ENCODE data around the gene SRSF6. TPM values are rescaled to one million over a fixed set of nuclear protein-coding genes. Genes with fewer than 3 reads are reported as not detected.

The SRSF6 gene
- total RNA-seq, 4 donors from 2014 or later: 18.8 to 29.8 (median 21.0) TPM

- no peak for DNase-seq
- Histone ChIP-seq H3K4me1 (peaks cover 0 to 6% of the 10 kb centered on the region in 2 donors), H3K27me3 (no peaks in the 10 kb centered on the region), H3K36me3 (peaks cover 0 to 52% of the 10 kb centered on the region in 2 donors), H3K9me3 (no peaks in the 10 kb centered on the region), H3K4me3 (no peak overlapping the region), H3K27ac (no peak overlapping the region)
- in situ Hi-C loops (cut with MboI; ENCODE audit: low sequenced_read_pairs in 4 of 4) (loop anchor here in 1 of 4 donors (25.0 kb wide), 1 partner anchor 745 kb away; the partner anchor contains the start of gene OSER1), intact Hi-C loops (cut with DNase I; ENCODE audit: low total_unique reads) (no loop called here)
- ATAC-seq: no peak
- TF ChIP-seq POLR2A (IDR thresholded peaks at IDR 0.05) (no peak), CTCF (IDR thresholded peaks at IDR 0.05 in 4 of 5, conservative IDR thresholded peaks at IDR 0.05 in 1 of 5) (no peak)
Observed at GRCh38 chr20:43467589-43467988, 9.9 kb downstream of the SRSF6 start.

GRCh38 chr20:43472671-43473380, 15.1 kb downstream of the SRSF6 start:
- H3K4me1 ChIP-seq: peaks cover 0 to 7% of the 10 kb centered on the region in 2 donors
- no peak overlapping the region for H3K4me3 ChIP-seq
- no peak overlapping the region for H3K27ac ChIP-seq
- ATAC-seq (no peak), DNase-seq (no peak)
- H3K9me3 ChIP-seq: no peaks in the 10 kb centered on the region
- no peaks in the 10 kb centered on the region for H3K27me3 ChIP-seq
- H3K36me3 ChIP-seq: peaks cover 0 to 16% of the 10 kb centered on the region in 2 donors
- TF ChIP-seq POLR2A (IDR thresholded peaks at IDR 0.05): no peak
- TF ChIP-seq CTCF (IDR thresholded peaks at IDR 0.05 in 4 of 5, conservative IDR thresholded peaks at IDR 0.05 in 1 of 5): no peak
- in situ Hi-C loops (cut with MboI; ENCODE audit: low sequenced_read_pairs in 4 of 4): loop anchor here in 1 of 4 donors (25.0 kb wide), 1 partner anchor 739 kb away; the partner anchor contains the start of gene OSER1
- intact Hi-C loops (cut with DNase I; ENCODE audit: low total_unique reads): no loop called here

GRCh38 chr20:43473381-43473704, 15.6 kb downstream of the SRSF6 start:
- TF ChIP-seq POLR2A (IDR thresholded peaks at IDR 0.05) (no peak), CTCF (IDR thresholded peaks at IDR 0.05 in 4 of 5, conservative IDR thresholded peaks at IDR 0.05 in 1 of 5) (no peak)
- Histone ChIP-seq H3K4me1 (peaks cover 0 to 7% of the 10 kb centered on the region in 2 donors), H3K4me3 (no peak overlapping the region), H3K9me3 (no peaks in the 10 kb centered on the region), H3K27ac (no peak overlapping the region), H3K36me3 (peaks cover 0 to 13% of the 10 kb centered on the region in 2 donors), H3K27me3 (no peaks in the 10 kb centered on the region)
- in situ Hi-C loops (cut with MboI; ENCODE audit: low sequenced_read_pairs in 4 of 4) (loop anchor here in 1 of 4 donors (25.0 kb wide), 1 partner anchor 739 kb away; the partner anchor contains the start of gene OSER1), intact Hi-C loops (cut with DNase I; ENCODE audit: low total_unique reads) (no loop called here)
- no peak for ATAC-seq
- no peak for DNase-seq

- no peak for DNase-seq
- no peak overlapping the region for H3K27ac ChIP-seq
- no peak for ATAC-seq
- no peaks in the 10 kb centered on the region for H3K27me3 ChIP-seq
- TF ChIP-seq POLR2A (IDR thresholded peaks at IDR 0.05) (no peak), CTCF (IDR thresholded peaks at IDR 0.05 in 4 of 5, conservative IDR thresholded peaks at IDR 0.05 in 1 of 5) (no peak)
- in situ Hi-C loops (cut with MboI; ENCODE audit: low sequenced_read_pairs in 4 of 4): no loop called here
- H3K4me1 ChIP-seq: peaks cover 0 to 7% of the 10 kb centered on the region in 2 donors
- intact Hi-C loops (cut with DNase I; ENCODE audit: low total_unique reads): no loop called here
- no peaks in the 10 kb centered on the region for H3K9me3 ChIP-seq
- H3K36me3 ChIP-seq: no peaks in the 10 kb centered on the region
- no peak overlapping the region for H3K4me3 ChIP-seq
Observed at GRCh38 chr20:43477193-43477592, 19.5 kb downstream of the SRSF6 start.
